NCI-H69 (cell line): Measurements from ENCODE around the gene GPR62.
"Not testable (repeated sequence)": the region's sequence is repeated elsewhere in the genome, so short reads cannot be mapped to it uniquely, and the experiment has no call there.

Source experiments
- DNase-seq: peaks from one replicate; lab custom pipeline; 2025; lab: John Stamatoyannopoulos, UW

GPR62 gene

GRCh38 chr3:51955175-51955892, at the start of gene GPR62:
GPR62 (plus strand) TSS chr3:51955381; CDS start chr3:51955653, 272 bp downstream.
- peak; percentile 28 for DNase-seq

- no peak for DNase-seq
Measured at GRCh38 chr3:51908026-51908425, 47.2 kb upstream of the GPR62 start.

GRCh38 chr3:51916418-51916817, 38.8 kb upstream of the GPR62 start:
- no peak for DNase-seq

- no peak for DNase-seq
Measured at GRCh38 chr3:51921081-51921578, 34.1 kb upstream of the GPR62 start.

- no peak for DNase-seq
Measured at GRCh38 chr3:51927061-51927977, 27.9 kb upstream of the GPR62 start.

GRCh38 chr3:51928438-51928837, 26.7 kb upstream of the GPR62 start:
- DNase-seq, result no peak

- not testable (repeated sequence) for DNase-seq
Measured at GRCh38 chr3:51928981-51929380, 26.2 kb upstream of the GPR62 start.

GRCh38 chr3:51929420-51930003, 25.7 kb upstream of the GPR62 start:
- DNase-seq, result no peak

- DNase-seq, result no peak
Measured at GRCh38 chr3:51930439-51930838, 24.7 kb upstream of the GPR62 start.

- DNase-seq, result no peak
Measured at GRCh38 chr3:51931756-51932155, 23.4 kb upstream of the GPR62 start.

GRCh38 chr3:51932471-51933370, 22.5 kb upstream of the GPR62 start:
- no peak for DNase-seq

GRCh38 chr3:51933471-51934138, 21.6 kb upstream of the GPR62 start:
- no peak for DNase-seq

GRCh38 chr3:51934139-51934850, 20.9 kb upstream of the GPR62 start:
- no peak for DNase-seq

- DNase-seq, result no peak
Measured at GRCh38 chr3:51934991-51935885, 19.9 kb upstream of the GPR62 start.

- no peak for DNase-seq
Measured at GRCh38 chr3:51935886-51936755, 19.1 kb upstream of the GPR62 start.

- no peak for DNase-seq
Measured at GRCh38 chr3:51937014-51937413, 18.2 kb upstream of the GPR62 start.

- DNase-seq, result no peak
Measured at GRCh38 chr3:51937611-51938450, 17.4 kb upstream of the GPR62 start.
